Neural progenitor cell (in vitro differentiated cells): ENCODE results near the gene MED14.
A peak's percentile ranks its signal among the peaks of the same experiment; 100 is the strongest.

ENCODE experiments used
- EZH2 ChIP-seq: fragments of 200-600 bp; sonication (generic); IDR thresholded peaks from 2 replicates; pipeline ENCODE4 v1.6.1; 2017; ENCODE audit warnings: antibody characterized with exemption, mild to moderate bottlenecking, moderate library complexity
- TF ChIP-seq, protein P1 (sequence below): fragments of 200-600 bp; sonication (generic); IDR thresholded peaks from 2 replicates; pipeline ENCODE4 v1.5.1; 2017; ENCODE audit warnings: antibody characterized with exemption, mild to moderate bottlenecking

DNA sequence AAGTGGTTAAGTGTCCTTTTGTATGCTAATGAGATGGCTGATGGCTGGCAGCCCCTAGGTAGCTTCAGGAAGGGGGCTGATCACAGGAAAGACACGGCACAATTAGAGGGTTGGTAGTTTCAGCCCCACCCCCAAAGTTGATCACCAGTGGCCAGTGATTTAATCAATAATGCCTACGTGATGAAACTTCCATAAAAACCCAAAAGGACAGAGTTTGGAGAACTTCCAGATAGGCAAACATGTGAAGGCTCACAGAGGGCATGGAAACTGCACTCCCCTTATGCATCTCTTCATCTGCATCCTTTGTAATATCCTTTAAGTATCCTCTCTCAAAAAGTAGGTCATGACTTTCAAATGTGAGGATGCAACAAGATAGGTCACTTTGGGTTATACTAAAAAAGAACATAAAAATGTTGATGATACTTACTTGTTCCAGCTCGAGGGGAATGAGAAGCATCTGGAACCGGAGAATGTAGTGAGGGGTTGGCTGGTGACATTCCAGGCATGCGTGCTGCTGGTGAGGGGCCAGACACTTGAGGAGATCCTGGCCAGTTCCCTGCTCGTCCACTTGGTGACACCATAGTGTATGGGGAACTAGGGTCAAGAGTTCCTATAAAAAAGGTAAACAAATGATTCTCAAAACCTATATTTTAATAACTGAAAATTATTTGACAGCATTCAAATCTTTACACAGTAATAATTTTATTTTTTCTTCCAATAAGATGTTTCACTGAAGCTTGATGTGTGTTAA, 71.3 kb downstream of the MED14 start:
- TF ChIP-seq EZH2 = no peak
- TF ChIP-seq, protein P1, sequence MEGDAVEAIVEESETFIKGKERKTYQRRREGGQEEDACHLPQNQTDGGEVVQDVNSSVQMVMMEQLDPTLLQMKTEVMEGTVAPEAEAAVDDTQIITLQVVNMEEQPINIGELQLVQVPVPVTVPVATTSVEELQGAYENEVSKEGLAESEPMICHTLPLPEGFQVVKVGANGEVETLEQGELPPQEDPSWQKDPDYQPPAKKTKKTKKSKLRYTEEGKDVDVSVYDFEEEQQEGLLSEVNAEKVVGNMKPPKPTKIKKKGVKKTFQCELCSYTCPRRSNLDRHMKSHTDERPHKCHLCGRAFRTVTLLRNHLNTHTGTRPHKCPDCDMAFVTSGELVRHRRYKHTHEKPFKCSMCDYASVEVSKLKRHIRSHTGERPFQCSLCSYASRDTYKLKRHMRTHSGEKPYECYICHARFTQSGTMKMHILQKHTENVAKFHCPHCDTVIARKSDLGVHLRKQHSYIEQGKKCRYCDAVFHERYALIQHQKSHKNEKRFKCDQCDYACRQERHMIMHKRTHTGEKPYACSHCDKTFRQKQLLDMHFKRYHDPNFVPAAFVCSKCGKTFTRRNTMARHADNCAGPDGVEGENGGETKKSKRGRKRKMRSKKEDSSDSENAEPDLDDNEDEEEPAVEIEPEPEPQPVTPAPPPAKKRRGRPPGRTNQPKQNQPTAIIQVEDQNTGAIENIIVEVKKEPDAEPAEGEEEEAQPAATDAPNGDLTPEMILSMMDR = peak; percentile 50
